Measurements from ENCODE around the gene TTLL11.

DNA sequence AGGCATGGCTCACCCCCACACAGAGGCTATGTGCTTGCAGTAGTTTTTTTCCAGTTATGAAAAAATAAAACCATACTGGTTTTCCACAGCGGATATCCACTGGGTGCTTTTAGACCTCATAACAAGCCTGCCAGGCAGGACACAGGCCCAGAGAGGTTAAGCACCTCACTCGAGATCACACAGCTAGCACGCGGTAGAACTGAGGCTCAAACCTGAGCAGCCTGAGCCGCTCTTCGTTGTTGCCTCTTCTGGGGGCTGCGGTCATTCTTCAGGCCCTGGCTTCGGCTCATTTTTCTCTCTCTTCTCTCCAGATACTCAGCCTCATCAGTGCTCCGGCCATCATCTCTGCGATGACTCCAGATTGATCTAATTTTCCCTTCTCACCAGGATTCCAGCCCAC is 196.0 kb downstream of the TTLL11 start:
- TF ChIP-seq, protein P1, sequence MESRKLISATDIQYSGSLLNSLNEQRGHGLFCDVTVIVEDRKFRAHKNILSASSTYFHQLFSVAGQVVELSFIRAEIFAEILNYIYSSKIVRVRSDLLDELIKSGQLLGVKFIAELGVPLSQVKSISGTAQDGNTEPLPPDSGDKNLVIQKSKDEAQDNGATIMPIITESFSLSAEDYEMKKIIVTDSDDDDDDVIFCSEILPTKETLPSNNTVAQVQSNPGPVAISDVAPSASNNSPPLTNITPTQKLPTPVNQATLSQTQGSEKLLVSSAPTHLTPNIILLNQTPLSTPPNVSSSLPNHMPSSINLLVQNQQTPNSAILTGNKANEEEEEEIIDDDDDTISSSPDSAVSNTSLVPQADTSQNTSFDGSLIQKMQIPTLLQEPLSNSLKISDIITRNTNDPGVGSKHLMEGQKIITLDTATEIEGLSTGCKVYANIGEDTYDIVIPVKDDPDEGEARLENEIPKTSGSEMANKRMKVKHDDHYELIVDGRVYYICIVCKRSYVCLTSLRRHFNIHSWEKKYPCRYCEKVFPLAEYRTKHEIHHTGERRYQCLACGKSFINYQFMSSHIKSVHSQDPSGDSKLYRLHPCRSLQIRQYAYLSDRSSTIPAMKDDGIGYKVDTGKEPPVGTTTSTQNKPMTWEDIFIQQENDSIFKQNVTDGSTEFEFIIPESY (IDR thresholded peaks at IDR 0.05): no peak
- TF ChIP-seq CTCF (IDR thresholded peaks at IDR 0.05; ENCODE audit: low read depth, low read length, missing input control): no peak
- TF ChIP-seq SP1 (IDR thresholded peaks at IDR 0.05): no peak
- TF ChIP-seq, protein P2, sequence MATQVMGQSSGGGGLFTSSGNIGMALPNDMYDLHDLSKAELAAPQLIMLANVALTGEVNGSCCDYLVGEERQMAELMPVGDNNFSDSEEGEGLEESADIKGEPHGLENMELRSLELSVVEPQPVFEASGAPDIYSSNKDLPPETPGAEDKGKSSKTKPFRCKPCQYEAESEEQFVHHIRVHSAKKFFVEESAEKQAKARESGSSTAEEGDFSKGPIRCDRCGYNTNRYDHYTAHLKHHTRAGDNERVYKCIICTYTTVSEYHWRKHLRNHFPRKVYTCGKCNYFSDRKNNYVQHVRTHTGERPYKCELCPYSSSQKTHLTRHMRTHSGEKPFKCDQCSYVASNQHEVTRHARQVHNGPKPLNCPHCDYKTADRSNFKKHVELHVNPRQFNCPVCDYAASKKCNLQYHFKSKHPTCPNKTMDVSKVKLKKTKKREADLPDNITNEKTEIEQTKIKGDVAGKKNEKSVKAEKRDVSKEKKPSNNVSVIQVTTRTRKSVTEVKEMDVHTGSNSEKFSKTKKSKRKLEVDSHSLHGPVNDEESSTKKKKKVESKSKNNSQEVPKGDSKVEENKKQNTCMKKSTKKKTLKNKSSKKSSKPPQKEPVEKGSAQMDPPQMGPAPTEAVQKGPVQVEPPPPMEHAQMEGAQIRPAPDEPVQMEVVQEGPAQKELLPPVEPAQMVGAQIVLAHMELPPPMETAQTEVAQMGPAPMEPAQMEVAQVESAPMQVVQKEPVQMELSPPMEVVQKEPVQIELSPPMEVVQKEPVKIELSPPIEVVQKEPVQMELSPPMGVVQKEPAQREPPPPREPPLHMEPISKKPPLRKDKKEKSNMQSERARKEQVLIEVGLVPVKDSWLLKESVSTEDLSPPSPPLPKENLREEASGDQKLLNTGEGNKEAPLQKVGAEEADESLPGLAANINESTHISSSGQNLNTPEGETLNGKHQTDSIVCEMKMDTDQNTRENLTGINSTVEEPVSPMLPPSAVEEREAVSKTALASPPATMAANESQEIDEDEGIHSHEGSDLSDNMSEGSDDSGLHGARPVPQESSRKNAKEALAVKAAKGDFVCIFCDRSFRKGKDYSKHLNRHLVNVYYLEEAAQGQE (IDR thresholded peaks at IDR 0.05): no peak
- TF ChIP-seq TAF1 (conservative IDR thresholded peaks at IDR 0.05): no peak
- TF ChIP-seq RAD21 (IDR thresholded peaks at IDR 0.05): no peak
- TF ChIP-seq MAX (IDR thresholded peaks at IDR 0.05): no peak
- TF ChIP-seq JUND (IDR thresholded peaks at IDR 0.05): no peak
